ENCODE measurements around the gene SNX6.
"Not testable (repeated sequence)": the region's sequence is repeated elsewhere in the genome, so short reads cannot be mapped to it uniquely, and the experiment has no call there.

The SNX6 gene

GRCh38 chr14:34520304-34520970 lies 109.5 kb downstream of the SNX6 start:
- not testable (repeated sequence) for DNase-seq
